K562 (cell line): Measurements from ENCODE around the gene KIF15. TPM values are rescaled to one million over a fixed set of nuclear protein-coding genes. Genes with fewer than 3 reads are reported as not detected.
A peak's percentile ranks its signal among the peaks of the same experiment; 100 is the strongest.

ENCODE experiments used
- BMI1 ChIP-seq: fragments of 150-350 bp; IDR thresholded peaks from 2 replicates; pipeline ENCODE4 v1.6.1; 2014; ENCODE audit warnings: low read length
- CBX2 ChIP-seq: fragments of 200-600 bp; sonication (generic); IDR thresholded peaks from one replicate; pipeline ENCODE4 v1.6.1; 2012; ENCODE audit warnings: mild to moderate bottlenecking, low read length, inconsistent platforms; ENCODE audit not compliant: insufficient read depth, poor library complexity, severe bottlenecking
- ERF ChIP-seq: fragments of 450-650 bp; formaldehyde crosslinking; IDR thresholded peaks from 2 replicates; pipeline ENCODE4 v1.4.0; 2020; ENCODE audit warnings: mild to moderate bottlenecking, mixed read lengths
- ETV1 ChIP-seq: fragments of 450-650 bp; conservative IDR thresholded peaks from 2 replicates; pipeline ENCODE4 v1.6.1; 2016; ENCODE audit warnings: missing genetic modification characterization, control low read depth, low read depth, missing compliant biosample characterization
- GATA2 ChIP-seq: sonication (generic); formaldehyde crosslinking; IDR thresholded peaks from 2 replicates; pipeline ENCODE4 v1.4.0; 2020; ENCODE audit warnings: mild to moderate bottlenecking, missing genetic modification reagents
- KDM2B ChIP-seq: fragments of 250-450 bp; sonication (Bioruptor Pico); IDR thresholded peaks from 2 replicates; pipeline ENCODE4 v1.8.0; 2021; ENCODE audit warnings: mild to moderate bottlenecking, moderate library complexity
- MYNN ChIP-seq, 2 experiments: sonication (generic); formaldehyde crosslinking in 1 of 2; IDR thresholded peaks; 2 replicates each; pipeline versions ENCODE4 v1.5.0 to v1.6.1; 2016 to 2020; ENCODE audit warnings: antibody characterized with exemption in 1 of 2, missing genetic modification reagents in 1 of 2
- NRF1 ChIP-seq, 2 experiments: fragments of 450-650 bp; IDR thresholded peaks in 1 of 2; conservative IDR thresholded peaks in 1 of 2; 2 replicates each; pipeline ENCODE4 v1.6.1; 2014; ENCODE audit warnings: mild to moderate bottlenecking in 2 of 2
- RBM34 ChIP-seq: fragments of 200-400 bp; formaldehyde crosslinking; IDR thresholded peaks from 2 replicates; pipeline ENCODE4 v1.6.1; 2018; ENCODE audit warnings: low read length, borderline replicate concordance; ENCODE audit not compliant: insufficient read depth
- SIX5 ChIP-seq, 2 experiments: IDR thresholded peaks; 2 replicates each; pipeline ENCODE4 v1.6.1; 2011; ENCODE audit warnings: low read length in 2 of 2, borderline replicate concordance in 1 of 2, low read depth in 1 of 2, mild to moderate bottlenecking in 1 of 2, moderate library complexity in 1 of 2; ENCODE audit not compliant: insufficient read depth in 1 of 2
- SRSF7 ChIP-seq: fragments of 200-400 bp; formaldehyde crosslinking; optimal IDR thresholded peaks from 2 replicates; pipeline ENCODE3; 2017; ENCODE audit warnings: mild to moderate bottlenecking, low read depth, low read length
- SUPT5H ChIP-seq: fragments of 450-650 bp; IDR thresholded peaks from 2 replicates; pipeline ENCODE4 v1.6.1; 2016
- TCF15 ChIP-seq: fragments of 250-450 bp; sonication (Bioruptor Pico); IDR thresholded peaks from 2 replicates; pipeline ENCODE4 v1.8.0; 2022; ENCODE audit warnings: moderate library complexity, mild to moderate bottlenecking, inconsistent platforms
- ZBTB11 ChIP-seq, 3 experiments: fragments of 200-800 bp in 1 of 3; fragments of 250-450 bp in 1 of 3; fragments of 450-650 bp in 1 of 3; sonication (Bioruptor Pico) in 1 of 3; sonication (Bioruptor generic) in 1 of 3; formaldehyde crosslinking in 1 of 3; IDR thresholded peaks; 2 replicates each; pipeline versions ENCODE4 v1.6.1 to v1.8.0; 2016 to 2022; ENCODE audit warnings: mild to moderate bottlenecking in 2 of 3, missing genetic modification characterization in 2 of 3, missing compliant biosample characterization in 1 of 3, moderate library complexity in 1 of 3
- ZBTB33 ChIP-seq: sonication (generic); formaldehyde crosslinking; IDR thresholded peaks from 2 replicates; pipeline ENCODE4 v1.8.1; 2023; ENCODE audit warnings: mild to moderate bottlenecking, missing genetic modification reagents
- ZNF165 ChIP-seq: fragments of 250-450 bp; sonication (Bioruptor Pico); IDR thresholded peaks from 2 replicates; pipeline ENCODE4 v1.4.0; 2020; ENCODE audit warnings: borderline replicate concordance
- ZNF263 ChIP-seq: sonication (generic); formaldehyde crosslinking; IDR thresholded peaks from 2 replicates; pipeline ENCODE4 v1.8.0; 2022; ENCODE audit warnings: mild to moderate bottlenecking, missing genetic modification reagents, borderline replicate concordance
- ZNF655 ChIP-seq: fragments of 250-450 bp; sonication (Bioruptor Pico); IDR thresholded peaks from 2 replicates; pipeline ENCODE4 v1.5.0; 2021
- polyA plus RNA-seq, 8 experiments: library from polyadenylated mRNA; depleted of rRNA in 4 of 8; stranded (reverse) in 5 of 8; unstranded in 3 of 8; fragments of >200 nt; fragmentation: Nextera tagmentation in 2 of 8; fragmentation: Illumina TruSeq in 1 of 8; extraction: Ambion mirVana in 2 of 8; extraction: Trizol in 1 of 8; gene quantifications; 2 replicates each; pipeline versions ENCODE4 v1.2.1 to v1.2.3, GENCODE V29; 2011 to 2014; ENCODE audit warnings: inconsistent platforms in 1 of 8, missing spikeins in 1 of 8
- total RNA-seq, 7 experiments: library from RNA; depleted of rRNA in 6 of 7; stranded (reverse); fragments of >200 nt in 6 of 7; fragmentation: Illumina TruSeq in 2 of 7; extraction: Trizol in 2 of 7; gene quantifications; 2 replicates each; pipeline versions ENCODE4 v1.2.1 to v1.2.3, GENCODE V29; 2011 to 2021; ENCODE audit warnings: low replicate concordance in 1 of 7

KIF15 gene
- total and polyA plus RNA-seq, 9 of the 15 experiments (the other 6 are each of a cell fraction or from before 2014, with no cell fraction given): 9.0 to 45.9 (median 26.0) TPM

GRCh38 chr3:44761424-44762169, at the start of gene KIF15, which contains the start of gene KIAA1143 (continued):
- no peak for TF ChIP-seq KDM2B (CRISPR knock-in tag)
- no peak for TF ChIP-seq ZNF655 (CRISPR knock-in tag)
- TF ChIP-seq RBM34: no peak
- peak; percentile 61; the same call in 1 of the 2 replicates for TF ChIP-seq ZNF263
- 0 out of 2 replicates have a peak, but pooled peaks have one; percentile 29 for TF ChIP-seq ZNF165 (CRISPR knock-in tag)
- TF ChIP-seq SRSF7: no peak
- TF ChIP-seq BMI1: no peak
- TF ChIP-seq MYNN (IDR thresholded peaks at IDR 0.05): 0 out of 2 replicates have a peak, but pooled peaks have one; percentile 62
- TF ChIP-seq MYNN (CRISPR knock-in tag; IDR thresholded peaks at IDR 0.05): no peak
- peak; percentile 63 to 78; a peak in 3 of 4 replicates for TF ChIP-seq SIX5 (IDR thresholded peaks at IDR 0.05; ENCODE audit: borderline replicate concordance in 1 of 2, insufficient read depth in 1 of 2, low read depth in 1 of 2, low read length in 2 of 2)
- TF ChIP-seq TCF15 (CRISPR knock-in tag): no peak; the same call in 1 of the 2 replicates
- TF ChIP-seq ZBTB33 (CRISPR knock-in tag): peak; percentile 21
- peak; percentile 89 for TF ChIP-seq SUPT5H
- no peak for TF ChIP-seq GATA2 (CRISPR knock-in tag)
- peak; percentile 82 for TF ChIP-seq ETV1
- TF ChIP-seq ZBTB11 (CRISPR knock-in tag; IDR thresholded peaks at IDR 0.05): peak in 1 of 3 experiments; percentile 85; a peak in 2 of 6 replicates
- no peak for TF ChIP-seq CBX2
- TF ChIP-seq NRF1 (conservative IDR thresholded peaks at IDR 0.05 in 1 of 2, IDR thresholded peaks at IDR 0.05 in 1 of 2): peak; percentile 86 to 88
- no peak; the same call in 1 of the 2 replicates for TF ChIP-seq ERF
